HG03432 (cell line): ENCODE measurements around the gene NAGA.
A peak's percentile ranks its signal among the peaks of the same experiment; 100 is the strongest.
"Not testable (repeated sequence)": the region's sequence is repeated elsewhere in the genome, so short reads cannot be mapped to it uniquely, and the experiment has no call there.

Source experiments
- ATAC-seq: cut with Tn5 transposase; IDR thresholded peaks from one replicate; pipeline ENCODE4 v1.9.1; 2021; ENCODE audit warnings: mild to moderate bottlenecking, moderate library complexity; ENCODE audit not compliant: unreplicated experiment

NAGA gene

GRCh38 chr22:42070517-42071422 lies at the start of gene NAGA:
Gene NAGA, minus strand, starts transcription at chr22:42070812. Its CDS starts 515 bp downstream, at chr22:42070297.
- peak; percentile 91 for ATAC-seq

GRCh38 chr22:42116848-42117424 lies 46.3 kb upstream of the NAGA start:
- ATAC-seq = no peak

- not testable (repeated sequence) for ATAC-seq
These were observed 44.8 kb upstream of the NAGA start for GRCh38 chr22:42115420-42115830.

- ATAC-seq = no peak
These were observed 44.1 kb upstream of the NAGA start for GRCh38 chr22:42114721-42115120.

- ATAC-seq = not testable (repeated sequence)
These were observed 42.2 kb upstream of the NAGA start for GRCh38 chr22:42112793-42113192.

GRCh38 chr22:42111798-42112197 lies 41.2 kb upstream of the NAGA start:
- ATAC-seq = no peak

- ATAC-seq = no peak
These were observed 38.2 kb upstream of the NAGA start for GRCh38 chr22:42108848-42109247.

GRCh38 chr22:42104332-42104860 lies 33.8 kb upstream of the NAGA start:
- not testable (repeated sequence) for ATAC-seq

GRCh38 chr22:42101199-42101598 lies 30.6 kb upstream of the NAGA start:
- no peak for ATAC-seq

- no peak for ATAC-seq
These were observed 20.8 kb upstream of the NAGA start for GRCh38 chr22:42091455-42091782.

GRCh38 chr22:42090596-42091454 lies 20.2 kb upstream of the NAGA start, which contains the start of gene NDUFA6:
Gene NDUFA6, minus strand, starts transcription at chr22:42090772. Its CDS starts 28 bp downstream, at chr22:42090744.
- peak; percentile 91 for ATAC-seq

GRCh38 chr22:42086051-42086450 lies 15.4 kb upstream of the NAGA start:
- no peak for ATAC-seq

- ATAC-seq = no peak
These were observed 14.3 kb upstream of the NAGA start for GRCh38 chr22:42084874-42085273.

- no peak for ATAC-seq
These were observed 12.5 kb upstream of the NAGA start for GRCh38 chr22:42083119-42083518.

GRCh38 chr22:42080287-42080686 lies 9.7 kb upstream of the NAGA start:
- no peak for ATAC-seq

- ATAC-seq = peak; percentile 86
These were observed 9.0 kb upstream of the NAGA start, which contains the start of gene SMDT1 for GRCh38 chr22:42079319-42080251. Gene SMDT1, plus strand, starts transcription at chr22:42079700. Its CDS starts 69 bp downstream, at chr22:42079769.

- no peak for ATAC-seq
These were observed 8.1 kb upstream of the NAGA start for GRCh38 chr22:42078469-42079318.

- no peak for ATAC-seq
These were observed 7.0 kb upstream of the NAGA start for GRCh38 chr22:42077486-42078125.
